ENCODE measurements around the gene STAT2. TPM values are rescaled to one million over a fixed set of nuclear protein-coding genes. Genes with fewer than 3 reads are reported as not detected.
A peak's percentile ranks its signal among the peaks of the same experiment; 100 is the strongest.

Gene STAT2
- total and polyA plus RNA-seq, 2 of the 13 experiments (the other 11 are each of a cell fraction or from before 2014, with no cell fraction given): 43.5 to 84.6 TPM

DNA sequence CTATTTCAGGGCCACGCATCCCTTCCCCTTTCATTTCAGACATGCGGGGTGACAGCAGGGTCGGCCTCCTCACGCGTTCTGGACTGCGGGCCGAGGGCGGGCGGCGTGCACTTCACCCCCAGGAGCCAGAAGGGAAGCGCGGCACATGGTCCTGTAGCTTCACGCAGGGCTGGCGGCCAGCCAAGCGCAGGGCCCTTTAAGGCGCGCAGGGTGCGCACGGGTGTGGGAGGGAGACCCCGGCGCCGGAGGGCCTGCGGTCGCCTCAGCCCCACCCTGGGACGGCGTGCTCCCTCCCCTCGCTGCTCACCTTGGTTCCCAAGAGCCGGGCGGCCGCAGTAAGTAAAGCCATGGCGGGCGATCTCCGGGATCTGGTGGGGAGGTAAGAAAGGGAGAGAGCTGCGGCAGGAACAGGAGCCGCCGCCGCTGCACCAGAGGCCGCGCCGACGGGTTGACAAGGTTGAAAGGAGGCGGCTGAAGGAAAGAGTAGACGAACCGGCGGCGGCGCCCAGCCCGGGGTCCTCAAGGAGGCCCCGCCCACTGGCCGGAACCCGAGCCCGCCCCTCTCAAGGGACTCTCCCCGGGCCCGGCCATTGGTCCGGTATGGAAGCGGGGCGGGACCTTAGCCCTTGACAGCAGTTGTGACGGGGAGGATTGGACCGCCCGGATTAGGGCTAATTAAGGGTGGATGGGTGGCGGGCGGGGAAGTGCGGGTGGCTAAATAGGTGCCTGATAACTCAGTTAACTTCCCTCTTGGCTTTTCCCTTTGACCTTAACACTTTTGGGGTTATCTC lies 59.9 kb downstream of the STAT2 start, which contains the start of gene CS (continued):
- TF ChIP-seq GMEB2 (CRISPR knock-in tag; IDR thresholded peaks at IDR 0.05; ENCODE audit: low read depth): no peak
- TF ChIP-seq ZNF350 (CRISPR knock-in tag; IDR thresholded peaks at IDR 0.05; ENCODE audit: borderline replicate concordance, low read depth): peak; percentile 84
- TF ChIP-seq SOX5 (CRISPR knock-in tag; IDR thresholded peaks at IDR 0.05; ENCODE audit: borderline replicate concordance): no peak
- TF ChIP-seq, protein P1, sequence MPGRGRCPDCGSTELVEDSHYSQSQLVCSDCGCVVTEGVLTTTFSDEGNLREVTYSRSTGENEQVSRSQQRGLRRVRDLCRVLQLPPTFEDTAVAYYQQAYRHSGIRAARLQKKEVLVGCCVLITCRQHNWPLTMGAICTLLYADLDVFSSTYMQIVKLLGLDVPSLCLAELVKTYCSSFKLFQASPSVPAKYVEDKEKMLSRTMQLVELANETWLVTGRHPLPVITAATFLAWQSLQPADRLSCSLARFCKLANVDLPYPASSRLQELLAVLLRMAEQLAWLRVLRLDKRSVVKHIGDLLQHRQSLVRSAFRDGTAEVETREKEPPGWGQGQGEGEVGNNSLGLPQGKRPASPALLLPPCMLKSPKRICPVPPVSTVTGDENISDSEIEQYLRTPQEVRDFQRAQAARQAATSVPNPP (CRISPR knock-in tag; IDR thresholded peaks at IDR 0.05): 0 out of 2 replicates have a peak, but pooled peaks have one; percentile 76
- TF ChIP-seq PATZ1 (CRISPR knock-in tag; IDR thresholded peaks at IDR 0.05): peak; percentile 47
- no peak for TF ChIP-seq TOE1 (CRISPR knock-in tag; IDR thresholded peaks at IDR 0.05)
- TF ChIP-seq CREB1 (IDR thresholded peaks at IDR 0.05): 0 out of 2 replicates have a peak, but pooled peaks have one; percentile 22
- peak; percentile 49; the same call in 1 of the 2 replicates for TF ChIP-seq CREB1 (CRISPR knock-in tag; IDR thresholded peaks at IDR 0.05)
- TF ChIP-seq ZNF225 (CRISPR knock-in tag; IDR thresholded peaks at IDR 0.05): peak; percentile 69
- no peak for TF ChIP-seq ZNF17 (CRISPR knock-in tag; IDR thresholded peaks at IDR 0.05)
- TF ChIP-seq MTERF4 (CRISPR knock-in tag; IDR thresholded peaks at IDR 0.05): no peak
- no peak for TF ChIP-seq HNF1B (CRISPR knock-in tag; IDR thresholded peaks at IDR 0.05)
- TF ChIP-seq ZNF749 (CRISPR knock-in tag; IDR thresholded peaks at IDR 0.05; ENCODE audit: borderline replicate concordance): 0 out of 2 replicates have a peak, but pooled peaks have one; percentile 70
- TF ChIP-seq, protein P2, sequence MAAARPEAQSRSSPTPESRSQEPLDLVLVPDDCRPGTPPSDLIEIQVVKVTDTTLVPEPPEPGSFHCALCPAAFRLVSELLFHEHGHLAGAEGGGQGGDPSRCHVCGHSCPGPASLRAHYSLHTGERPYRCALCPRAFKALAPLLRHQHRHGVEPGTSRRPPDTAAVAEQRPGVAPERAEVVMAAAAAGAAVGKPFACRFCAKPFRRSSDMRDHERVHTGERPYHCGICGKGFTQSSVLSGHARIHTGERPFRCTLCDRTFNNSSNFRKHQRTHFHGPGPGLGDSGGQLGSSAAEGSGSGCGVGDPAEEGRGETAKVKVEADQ (CRISPR knock-in tag; IDR thresholded peaks at IDR 0.05; ENCODE audit: borderline replicate concordance): no peak
- 0 out of 2 replicates have a peak, but pooled peaks have one; percentile 77 for TF ChIP-seq SNAI1 (CRISPR knock-in tag; IDR thresholded peaks at IDR 0.05; ENCODE audit: borderline replicate concordance)
- TF ChIP-seq AGO2 (optimal IDR thresholded peaks at IDR 0.05; ENCODE audit: low read depth, low read length): peak; percentile 96
- peak; percentile 84; the same call in 1 of the 2 replicates for TF ChIP-seq ZNF383 (CRISPR knock-in tag; IDR thresholded peaks at IDR 0.05; ENCODE audit: borderline replicate concordance)
- TF ChIP-seq ZNF251 (CRISPR knock-in tag; IDR thresholded peaks at IDR 0.05): 0 out of 2 replicates have a peak, but pooled peaks have one; percentile 60
